HCT116 (cell line): ENCODE data around the gene SULT1C3. TPM values are rescaled to one million over a fixed set of nuclear protein-coding genes. Genes with fewer than 3 reads are reported as not detected.

Source experiments
- total RNA-seq: library from RNA; stranded (reverse); gene quantifications from one replicate; pipeline ENCODE4 v1.2.1, GENCODE V29; 2021; ENCODE audit not compliant: unreplicated experiment

Gene SULT1C3
- total RNA-seq, 1 experiment from 2014 or later = not detected

Other genes starting within 250 kb of the SULT1C3 start
- 3.9 TPM for gene SULT1C2, start 48.9 kb downstream of the SULT1C3 start, total RNA-seq
- not detected for gene SULT1C4, start 138.0 kb downstream of the SULT1C3 start, total RNA-seq
- 28.2 TPM for gene GCC2, start 209.2 kb downstream of the SULT1C3 start, total RNA-seq